Measurements from ENCODE around the gene AGTRAP.

DNA sequence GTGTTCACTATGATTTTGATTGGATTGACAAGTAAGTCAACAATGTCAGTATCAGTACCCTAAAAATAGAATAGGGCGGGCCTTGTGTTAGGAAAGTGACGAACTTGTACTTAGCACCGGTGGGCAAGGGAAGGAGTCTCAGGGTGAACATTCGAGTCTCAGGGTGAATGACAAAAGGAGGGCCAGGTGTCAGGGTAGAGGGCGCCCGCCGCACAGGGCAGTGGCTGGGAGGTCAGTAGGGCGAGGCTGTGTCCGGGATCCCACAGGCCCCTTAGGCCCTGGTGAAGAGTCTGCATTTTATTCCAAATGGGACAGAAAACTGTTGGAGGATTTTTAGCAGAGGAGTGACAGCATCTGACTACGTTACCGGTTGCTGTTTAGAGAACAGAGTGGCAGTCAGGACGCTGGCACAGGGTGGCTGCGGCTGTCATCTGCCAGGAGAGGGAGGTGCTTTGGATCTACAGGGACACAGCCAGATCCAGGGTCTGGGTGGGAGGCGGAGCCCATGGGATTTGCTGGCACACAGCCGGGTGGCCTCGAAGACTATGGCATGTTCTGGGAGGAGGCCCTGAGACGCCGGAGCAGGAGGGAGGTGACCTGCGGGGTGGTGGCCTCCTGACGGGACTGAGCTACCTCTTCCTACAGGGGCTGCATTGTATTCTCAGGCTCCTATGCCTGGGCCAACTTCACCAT is 11.0 kb downstream of the AGTRAP start:
- TF ChIP-seq, protein P1, sequence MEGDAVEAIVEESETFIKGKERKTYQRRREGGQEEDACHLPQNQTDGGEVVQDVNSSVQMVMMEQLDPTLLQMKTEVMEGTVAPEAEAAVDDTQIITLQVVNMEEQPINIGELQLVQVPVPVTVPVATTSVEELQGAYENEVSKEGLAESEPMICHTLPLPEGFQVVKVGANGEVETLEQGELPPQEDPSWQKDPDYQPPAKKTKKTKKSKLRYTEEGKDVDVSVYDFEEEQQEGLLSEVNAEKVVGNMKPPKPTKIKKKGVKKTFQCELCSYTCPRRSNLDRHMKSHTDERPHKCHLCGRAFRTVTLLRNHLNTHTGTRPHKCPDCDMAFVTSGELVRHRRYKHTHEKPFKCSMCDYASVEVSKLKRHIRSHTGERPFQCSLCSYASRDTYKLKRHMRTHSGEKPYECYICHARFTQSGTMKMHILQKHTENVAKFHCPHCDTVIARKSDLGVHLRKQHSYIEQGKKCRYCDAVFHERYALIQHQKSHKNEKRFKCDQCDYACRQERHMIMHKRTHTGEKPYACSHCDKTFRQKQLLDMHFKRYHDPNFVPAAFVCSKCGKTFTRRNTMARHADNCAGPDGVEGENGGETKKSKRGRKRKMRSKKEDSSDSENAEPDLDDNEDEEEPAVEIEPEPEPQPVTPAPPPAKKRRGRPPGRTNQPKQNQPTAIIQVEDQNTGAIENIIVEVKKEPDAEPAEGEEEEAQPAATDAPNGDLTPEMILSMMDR (IDR thresholded peaks at IDR 0.05; ENCODE audit: borderline replicate concordance, extremely low read depth, low read length, poor library complexity, severe bottlenecking), result no peak
- no peak for TF ChIP-seq EZH2 (IDR thresholded peaks at IDR 0.05; ENCODE audit: borderline replicate concordance, low read depth, low read length, severe bottlenecking)

Measured in DND-41 (cell line).